Activated CD8-positive, alpha-beta memory T cell treated with anti-CD3 and anti-CD28 coated beads for 24 hours (primary cell): ENCODE measurements around the gene CLSTN3.

Experiments used
- DNase-seq: peaks from one replicate; pipeline ENCODE4 v3.0.0-alpha.2; 2020

The CLSTN3 gene

GRCh38 chr12:7197841-7198240 lies 67.7 kb downstream of the CLSTN3 start:
- DNase-seq = no peak

GRCh38 chr12:7203109-7203508 lies 72.9 kb downstream of the CLSTN3 start:
- no peak for DNase-seq

DNA sequence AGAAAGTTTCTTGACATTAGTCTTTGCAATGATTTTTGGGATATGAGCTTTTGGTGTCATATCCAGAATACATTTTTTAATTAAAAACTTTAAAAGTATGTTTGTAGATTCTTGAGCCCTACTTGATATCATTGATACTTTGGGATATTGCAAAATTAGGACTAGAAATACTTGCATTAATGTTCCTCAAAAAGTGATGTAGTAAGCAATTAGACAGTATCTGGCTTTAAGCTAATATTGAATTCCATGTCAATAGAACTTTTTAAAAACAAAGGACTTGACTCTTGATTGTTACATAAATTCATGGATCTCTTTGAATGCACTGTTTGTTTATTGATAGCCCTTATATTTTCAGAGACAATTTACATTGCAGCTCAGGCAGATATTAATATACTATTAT lies 74.9 kb downstream of the CLSTN3 start:
- DNase-seq = no peak

DNA sequence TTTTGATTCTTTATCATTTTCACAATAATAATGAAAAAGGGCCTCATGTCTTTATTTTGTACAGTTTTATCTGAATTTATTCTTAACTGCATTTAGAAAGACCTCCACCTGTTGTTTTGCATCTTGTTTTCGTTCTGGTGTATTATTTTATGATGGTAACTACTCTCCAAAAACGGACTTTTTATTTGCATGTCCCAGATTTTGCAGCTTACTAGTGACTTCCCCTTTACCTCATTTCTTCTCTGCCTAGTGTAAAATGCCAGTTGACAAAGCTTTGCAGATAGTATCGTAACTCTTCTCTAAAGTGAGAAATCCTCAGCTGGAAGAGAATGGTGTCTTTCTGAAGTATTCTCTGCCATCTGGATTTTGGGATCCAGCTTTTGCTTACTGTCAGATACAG lies 76.5 kb downstream of the CLSTN3 start:
- no peak for DNase-seq

DNA sequence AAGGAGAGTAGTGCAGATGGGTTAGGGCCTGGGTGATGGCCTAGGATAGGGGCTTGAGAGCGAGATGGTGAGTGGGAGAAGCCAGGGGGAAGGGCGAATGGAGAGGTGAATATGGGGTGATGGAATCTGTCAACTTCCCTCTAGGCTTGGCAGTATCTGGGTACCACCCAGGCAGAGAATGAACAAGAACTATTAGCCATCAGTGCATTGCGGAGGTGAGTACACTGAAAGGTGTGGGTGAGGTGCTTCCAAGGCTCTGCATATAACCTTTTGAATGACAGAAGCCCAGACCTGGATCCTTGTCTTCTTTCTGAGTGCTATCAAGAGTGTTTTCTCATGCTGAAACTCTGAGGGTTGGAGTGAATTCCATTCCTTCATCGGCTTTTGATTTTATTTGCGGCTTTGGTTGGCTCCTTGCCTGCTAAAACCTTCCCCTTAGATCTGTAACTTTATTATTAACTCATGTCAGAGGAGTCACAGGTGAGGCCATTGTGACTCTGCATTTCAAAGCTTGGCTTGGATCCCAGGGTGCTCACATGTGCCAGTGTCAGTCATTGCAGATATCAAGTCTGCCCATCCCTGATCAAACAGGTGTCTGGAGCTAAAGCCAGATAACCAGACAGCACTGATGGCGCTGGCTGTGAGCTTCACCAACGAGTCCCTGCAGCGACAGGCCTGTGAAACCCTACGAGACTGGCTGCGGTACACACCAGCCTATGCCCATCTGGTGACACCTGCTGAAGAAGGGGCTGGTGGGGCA lies 77.9 kb downstream of the CLSTN3 start:
- DNase-seq = no peak
